Colonic mucosa (tissue), 4 donors: ENCODE measurements around the gene SLC16A2. TPM values are rescaled to one million over a fixed set of nuclear protein-coding genes. Genes with fewer than 3 reads are reported as not detected.
"Not testable (repeated sequence)": the region's sequence is repeated elsewhere in the genome, so short reads cannot be mapped to it uniquely, and the experiment has no call there.

Experiments used
- DNase-seq: peaks from one replicate; pipeline ENCODE4 v3.0.0-alpha.2; 2020
- H3K27ac ChIP-seq: fragments of 200-600 bp; one replicate; pipeline ENCODE4 v1.8.0; 2021
- H3K27me3 ChIP-seq: fragments of 200-600 bp; one replicate; pipeline ENCODE4 v1.8.0; 2021
- H3K36me3 ChIP-seq: fragments of 200-600 bp; one replicate; pipeline ENCODE4 v1.8.0; 2021
- H3K4me1 ChIP-seq: fragments of 200-600 bp; one replicate; pipeline ENCODE4 v1.8.0; 2021; ENCODE audit warnings: mild to moderate bottlenecking
- H3K4me3 ChIP-seq: fragments of 200-600 bp; one replicate; pipeline ENCODE4 v1.8.0; 2021
- H3K9ac ChIP-seq, 2 donors: one replicate each; pipeline ENCODE4 v1.7.0; 2013; ENCODE audit warnings: control low read depth in 2 of 2, low read depth in 2 of 2, low read length in 2 of 2
- H3K9me3 ChIP-seq: fragments of 200-600 bp; one replicate; pipeline ENCODE4 v1.8.0; 2021
- CTCF ChIP-seq: fragments of 200-600 bp; IDR thresholded peaks from one replicate; pipeline ENCODE4 v1.8.0; 2022; ENCODE audit warnings: antibody characterized with exemption, mild to moderate bottlenecking
- intact Hi-C: fragments of 100-400 bp; cut with DNase I; formaldehyde crosslinking; loops from one replicate; pipeline ENCODE4 v1.14.1; 2022
- total RNA-seq, 2 donors: library from RNA; stranded (reverse); fragmentation: NEBNext Ultra II Directional in 1 of 2; extraction: Animal tissue kit (Norgen Biotek cat#: 25700) in 1 of 2; gene quantifications; one replicate each; pipeline ENCODE4 v1.2.1, GENCODE V29; 2021
- donor health status: healthy.
- donor health status: DM: no; HTN: no; CAD: no.
- donor health status: DM: no; HTN: no; CAD: no.

Gene SLC16A2
- total RNA-seq, 2 donors from 2014 or later: 1.3 to 2.9 TPM

GRCh38 chrX:74514384-74514783 lies 93.1 kb downstream of the SLC16A2 start:
- H3K27ac ChIP-seq: no peak overlapping the region
- no peak for TF ChIP-seq CTCF
- no peak overlapping the region for H3K9ac ChIP-seq
- H3K27me3 ChIP-seq: no peaks in the 10 kb centered on the region
- intact Hi-C loops: no loop called here
- H3K4me1 ChIP-seq: no peaks in the 10 kb centered on the region
- H3K9me3 ChIP-seq: no peaks in the 10 kb centered on the region
- no peak for DNase-seq
- H3K4me3 ChIP-seq: no peak overlapping the region
- H3K36me3 ChIP-seq: no peaks in the 10 kb centered on the region

DNA sequence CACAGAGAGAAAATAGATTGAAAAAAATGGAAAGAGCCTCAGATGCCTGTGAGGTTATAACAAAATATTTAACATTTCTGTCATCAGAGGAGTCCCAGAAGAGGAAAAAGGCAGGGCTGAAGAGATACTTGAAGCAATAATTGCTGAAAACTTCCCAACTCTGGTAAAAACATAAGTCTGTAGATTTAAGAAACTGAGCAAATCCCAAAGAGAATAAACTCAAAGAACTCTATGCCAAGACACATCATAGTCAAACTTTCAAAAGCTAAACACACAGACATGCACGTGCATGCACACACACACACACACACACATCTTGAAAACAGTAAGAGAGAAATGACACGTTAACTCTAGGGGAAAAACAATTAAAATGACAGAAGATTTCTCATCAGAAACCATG lies 94.1 kb downstream of the SLC16A2 start:
- no peak overlapping the region for H3K27ac ChIP-seq
- intact Hi-C loops: no loop called here
- no peaks in the 10 kb centered on the region for H3K27me3 ChIP-seq

DNA sequence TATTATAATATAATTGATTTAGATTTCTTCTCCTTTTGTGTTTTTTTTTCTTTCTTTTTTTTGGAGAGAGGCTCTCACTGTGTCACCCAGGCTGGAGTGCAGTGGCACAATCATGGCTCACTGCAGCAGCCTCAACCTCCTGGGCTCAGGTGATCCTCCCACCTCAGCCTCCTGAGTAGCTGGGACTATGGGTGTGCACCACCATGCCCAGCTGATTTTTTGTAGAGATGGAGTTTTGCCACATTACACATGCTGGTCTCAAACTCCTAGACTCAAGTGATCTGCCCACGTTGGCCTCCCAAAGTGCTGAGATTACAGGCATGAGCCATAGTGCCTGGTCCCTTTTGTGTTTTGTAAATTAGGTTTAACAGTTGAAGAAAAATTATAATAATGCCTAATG lies 94.7 kb downstream of the SLC16A2 start:
- DNase-seq, H3K27ac ChIP-seq, H3K36me3 ChIP-seq, H3K9ac ChIP-seq, intact Hi-C loops, H3K4me3 ChIP-seq, H3K9me3 ChIP-seq, H3K4me1 ChIP-seq, H3K27me3 ChIP-seq: not testable (repeated sequence)

More for the DNA sequence above, 94.1 kb downstream of the SLC16A2 start:
- Histone ChIP-seq H3K9me3 (no peaks in the 10 kb centered on the region), H3K4me3 (no peak overlapping the region), H3K36me3 (no peaks in the 10 kb centered on the region), H3K9ac (no peak overlapping the region), H3K4me1 (no peaks in the 10 kb centered on the region)
- TF ChIP-seq CTCF: no peak
- no peak for DNase-seq

- no peaks in the 10 kb centered on the region for H3K9me3 ChIP-seq
- H3K9ac ChIP-seq: no peak overlapping the region
- H3K27ac ChIP-seq: no peak overlapping the region
- DNase-seq: no peak
- H3K4me3 ChIP-seq: no peak overlapping the region
- H3K36me3 ChIP-seq: no peaks in the 10 kb centered on the region
- H3K27me3 ChIP-seq: no peaks in the 10 kb centered on the region
- TF ChIP-seq CTCF: no peak
- H3K4me1 ChIP-seq: no peaks in the 10 kb centered on the region
- intact Hi-C loops: no loop called here
These were observed 98.6 kb downstream of the SLC16A2 start for GRCh38 chrX:74519870-74520269.

GRCh38 chrX:74520291-74520690 lies 99.0 kb downstream of the SLC16A2 start:
- TF ChIP-seq CTCF: no peak
- Histone ChIP-seq H3K9me3 (no peaks in the 10 kb centered on the region), H3K9ac (no peak overlapping the region), H3K36me3 (no peaks in the 10 kb centered on the region), H3K4me1 (no peaks in the 10 kb centered on the region), H3K4me3 (no peak overlapping the region), H3K27me3 (no peaks in the 10 kb centered on the region), H3K27ac (no peak overlapping the region)
- DNase-seq: no peak
- intact Hi-C loops: no loop called here

GRCh38 chrX:74520896-74521295 lies 99.6 kb downstream of the SLC16A2 start:
- H3K9me3 ChIP-seq: no peaks in the 10 kb centered on the region

More at GRCh38 chrX:74520896-74521295, 99.6 kb downstream of the SLC16A2 start:
- Histone ChIP-seq H3K4me3 (no peak overlapping the region), H3K27me3 (no peaks in the 10 kb centered on the region), H3K9ac (no peak overlapping the region), H3K36me3 (no peaks in the 10 kb centered on the region), H3K27ac (no peak overlapping the region), H3K4me1 (no peaks in the 10 kb centered on the region)
- no peak for TF ChIP-seq CTCF
- no peak for DNase-seq
- intact Hi-C loops: no loop called here
